ENCODE data around the gene TPM4. TPM values are rescaled to one million over a fixed set of nuclear protein-coding genes. Genes with fewer than 3 reads are reported as not detected.

TPM4 gene
- polyA plus RNA-seq, 4 donors = 135 to 238 (median 159) TPM

GRCh38 chr19:16043156-16043757 lies 33.0 kb upstream of the TPM4 start:
- Histone ChIP-seq H3K9me3 (ENCODE audit: control insufficient read depth in 2 of 2, insufficient read depth in 1 of 2, low read depth in 1 of 2, low read length in 1 of 2) (no peaks in the 10 kb centered on the region), H3K27me3 (ENCODE audit: control insufficient read depth in 3 of 3, insufficient read depth in 3 of 3, low read length in 3 of 3) (no peaks in the 10 kb centered on the region), H3K4me1 (ENCODE audit: control insufficient read depth in 3 of 3, insufficient read depth in 2 of 3, low read depth in 1 of 3, low read length in 2 of 3) (peaks cover 0 to 9% (median 0%) of the 10 kb centered on the region in 3 donors), H3K27ac (ENCODE audit: low read depth in 1 of 3, low read length in 2 of 3) (no peak overlapping the region), H3K36me3 (ENCODE audit: control insufficient read depth in 3 of 3, insufficient read depth in 2 of 3, low read depth in 1 of 3, low read length in 3 of 3) (no peaks in the 10 kb centered on the region), H3K4me3 (ENCODE audit: low read depth in 1 of 3, low read length in 3 of 3) (no peak overlapping the region)
- WGBS, 3 donors = 48 to 57% (median 50%) methylated on average over 2 of the region's 2 CpGs
- no peak for FAIRE-seq
- no peak for DNase-seq

DNA sequence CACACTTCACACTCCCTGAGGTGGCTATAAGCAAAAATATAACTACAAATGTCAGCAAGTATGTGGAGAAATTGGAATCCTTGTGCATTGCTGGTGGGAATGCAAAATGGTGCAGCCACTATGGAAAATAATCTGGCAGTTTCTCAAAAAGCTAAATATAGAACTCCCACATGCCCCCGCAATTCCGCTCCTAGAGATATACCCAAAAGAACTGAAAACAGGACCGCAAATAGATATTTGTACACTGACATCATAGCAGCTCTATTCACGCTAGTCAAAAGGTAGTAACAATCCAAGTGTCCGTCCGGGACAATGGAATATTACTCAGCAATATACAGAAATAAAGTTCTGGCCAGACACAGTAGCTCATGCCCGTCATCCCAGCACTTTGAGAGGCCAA lies 31.5 kb upstream of the TPM4 start:
- Histone ChIP-seq H3K9me3 (ENCODE audit: control insufficient read depth in 2 of 2, insufficient read depth in 1 of 2, low read depth in 1 of 2, low read length in 1 of 2) (no peaks in the 10 kb centered on the region), H3K4me1 (ENCODE audit: control insufficient read depth in 3 of 3, insufficient read depth in 2 of 3, low read depth in 1 of 3, low read length in 2 of 3) (peaks cover 0 to 9% (median 0%) of the 10 kb centered on the region in 3 donors), H3K27me3 (ENCODE audit: control insufficient read depth in 3 of 3, insufficient read depth in 3 of 3, low read length in 3 of 3) (no peaks in the 10 kb centered on the region), H3K27ac (ENCODE audit: low read depth in 1 of 3, low read length in 2 of 3) (no peak overlapping the region), H3K4me3 (ENCODE audit: low read depth in 1 of 3, low read length in 3 of 3) (no peak overlapping the region), H3K36me3 (ENCODE audit: control insufficient read depth in 3 of 3, insufficient read depth in 2 of 3, low read depth in 1 of 3, low read length in 3 of 3) (no peaks in the 10 kb centered on the region)
- DNase-seq (no peak), FAIRE-seq (no peak)
- 84 to 94% (median 88%) methylated on average over 7 of the region's 7 CpGs for WGBS, 3 donors

DNA sequence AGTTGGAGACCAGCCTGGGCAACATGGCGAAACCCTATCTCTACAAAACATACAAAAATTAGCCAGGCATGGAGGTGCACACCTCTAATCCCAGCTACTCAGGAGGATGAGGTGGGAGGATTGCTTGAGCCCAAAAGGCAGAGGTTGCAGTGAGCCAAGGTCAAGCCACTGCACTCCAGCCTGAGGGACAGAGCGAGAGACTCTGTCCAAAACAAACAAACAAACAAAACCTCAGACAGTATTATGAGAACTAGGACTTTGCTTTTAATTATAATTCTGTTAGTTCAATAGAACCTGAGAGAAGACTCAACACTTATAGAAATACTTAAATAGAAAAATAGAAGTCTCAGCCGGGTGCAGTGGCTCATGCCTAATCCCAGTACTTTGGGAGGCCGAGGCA lies 31.1 kb upstream of the TPM4 start:
- H3K9me3 ChIP-seq (ENCODE audit: control insufficient read depth in 2 of 2, insufficient read depth in 1 of 2, low read depth in 1 of 2, low read length in 1 of 2) = no peaks in the 10 kb centered on the region
- 84 to 92% (median 87%) methylated on average over 4 of the region's 4 CpGs for WGBS, 3 donors
- DNase-seq (no peak), FAIRE-seq (no peak)
- H3K4me3 ChIP-seq (ENCODE audit: low read depth in 1 of 3, low read length in 3 of 3) = no peak overlapping the region
- H3K27me3 ChIP-seq (ENCODE audit: control insufficient read depth in 3 of 3, insufficient read depth in 3 of 3, low read length in 3 of 3) = no peaks in the 10 kb centered on the region
- no peaks in the 10 kb centered on the region for H3K36me3 ChIP-seq (ENCODE audit: control insufficient read depth in 3 of 3, insufficient read depth in 2 of 3, low read depth in 1 of 3, low read length in 3 of 3)
- H3K27ac ChIP-seq (ENCODE audit: low read depth in 1 of 3, low read length in 2 of 3) = no peak overlapping the region
- H3K4me1 ChIP-seq (ENCODE audit: control insufficient read depth in 3 of 3, insufficient read depth in 2 of 3, low read depth in 1 of 3, low read length in 2 of 3) = peaks cover 0 to 9% (median 0%) of the 10 kb centered on the region in 3 donors

GRCh38 chr19:16045893-16046292 lies 30.4 kb upstream of the TPM4 start:
- DNase-seq (no peak), FAIRE-seq (no peak)
- no peak overlapping the region for H3K4me3 ChIP-seq (ENCODE audit: low read depth in 1 of 3, low read length in 3 of 3)
- H3K36me3 ChIP-seq (ENCODE audit: control insufficient read depth in 3 of 3, insufficient read depth in 2 of 3, low read depth in 1 of 3, low read length in 3 of 3) = no peaks in the 10 kb centered on the region
- peaks cover 0 to 2% (median 0%) of the 10 kb centered on the region in 3 donors for H3K27me3 ChIP-seq (ENCODE audit: control insufficient read depth in 3 of 3, insufficient read depth in 3 of 3, low read length in 3 of 3)
- 75 to 90% (median 89%) methylated on average over 4 of the region's 4 CpGs for WGBS, 3 donors
- no peak overlapping the region for H3K27ac ChIP-seq (ENCODE audit: low read depth in 1 of 3, low read length in 2 of 3)
- H3K9me3 ChIP-seq (ENCODE audit: control insufficient read depth in 2 of 2, insufficient read depth in 1 of 2, low read depth in 1 of 2, low read length in 1 of 2) = no peaks in the 10 kb centered on the region
- H3K4me1 ChIP-seq (ENCODE audit: control insufficient read depth in 3 of 3, insufficient read depth in 2 of 3, low read depth in 1 of 3, low read length in 2 of 3) = peaks cover 0 to 8% (median 0%) of the 10 kb centered on the region in 3 donors

DNA sequence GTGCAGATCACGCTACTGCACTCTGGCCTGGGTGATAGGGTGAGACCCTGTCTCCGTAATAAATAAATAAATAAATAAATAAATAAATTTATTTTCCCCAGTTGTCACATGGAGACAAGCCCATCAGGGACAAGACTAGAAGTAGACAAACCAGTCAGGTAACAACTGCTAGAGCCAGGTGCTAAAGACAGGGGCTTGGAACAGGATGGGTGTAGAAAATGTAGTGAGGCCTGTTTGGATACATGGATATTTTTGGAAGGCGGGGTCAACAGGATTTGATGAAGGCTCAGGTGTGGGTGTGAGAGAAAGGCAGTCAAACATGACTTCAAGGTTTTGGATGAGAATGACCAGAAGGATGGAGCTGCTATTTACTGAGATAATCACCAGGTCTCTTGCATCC lies 27.7 kb upstream of the TPM4 start:
- no peaks in the 10 kb centered on the region for H3K9me3 ChIP-seq (ENCODE audit: control insufficient read depth in 2 of 2, insufficient read depth in 1 of 2, low read depth in 1 of 2, low read length in 1 of 2)
- H3K27ac ChIP-seq (ENCODE audit: low read depth in 1 of 3, low read length in 2 of 3) = no peak overlapping the region
- no peak for FAIRE-seq
- 69 to 80% (median 75%) methylated on average over 3 of the region's 3 CpGs for WGBS, 3 donors
- no peaks in the 10 kb centered on the region for H3K4me1 ChIP-seq (ENCODE audit: control insufficient read depth in 3 of 3, insufficient read depth in 2 of 3, low read depth in 1 of 3, low read length in 2 of 3)
- H3K4me3 ChIP-seq (ENCODE audit: low read depth in 1 of 3, low read length in 3 of 3) = no peak overlapping the region
- DNase-seq = no peak
- H3K27me3 ChIP-seq (ENCODE audit: control insufficient read depth in 3 of 3, insufficient read depth in 3 of 3, low read length in 3 of 3) = peaks cover 0 to 2% (median 0%) of the 10 kb centered on the region in 3 donors
- no peaks in the 10 kb centered on the region for H3K36me3 ChIP-seq (ENCODE audit: control insufficient read depth in 3 of 3, insufficient read depth in 2 of 3, low read depth in 1 of 3, low read length in 3 of 3)

- H3K9me3 ChIP-seq (ENCODE audit: control insufficient read depth in 2 of 2, insufficient read depth in 1 of 2, low read depth in 1 of 2, low read length in 1 of 2) = peaks cover 0 to 2% of the 10 kb centered on the region in 2 donors
- FAIRE-seq (no peak), DNase-seq (peak in 1 of 2 donors; percentile 39)
- H3K4me3 ChIP-seq (ENCODE audit: low read depth in 1 of 3, low read length in 3 of 3) = no peak overlapping the region
- H3K36me3 ChIP-seq (ENCODE audit: control insufficient read depth in 3 of 3, insufficient read depth in 2 of 3, low read depth in 1 of 3, low read length in 3 of 3) = no peaks in the 10 kb centered on the region
- no peak overlapping the region for H3K27ac ChIP-seq (ENCODE audit: low read depth in 1 of 3, low read length in 2 of 3)
- 40 to 46% (median 40%) methylated on average over 11 of the region's 11 CpGs for WGBS, 3 donors
- peaks cover 0 to 2% (median 0%) of the 10 kb centered on the region in 3 donors for H3K27me3 ChIP-seq (ENCODE audit: control insufficient read depth in 3 of 3, insufficient read depth in 3 of 3, low read length in 3 of 3)
- no peaks in the 10 kb centered on the region for H3K4me1 ChIP-seq (ENCODE audit: control insufficient read depth in 3 of 3, insufficient read depth in 2 of 3, low read depth in 1 of 3, low read length in 2 of 3)
These were observed 24.9 kb upstream of the TPM4 start for GRCh38 chr19:16051254-16052025.

- Histone ChIP-seq H3K27me3 (ENCODE audit: control insufficient read depth in 3 of 3, insufficient read depth in 3 of 3, low read length in 3 of 3) (peaks cover 0 to 2% (median 0%) of the 10 kb centered on the region in 3 donors), H3K36me3 (ENCODE audit: control insufficient read depth in 3 of 3, insufficient read depth in 2 of 3, low read depth in 1 of 3, low read length in 3 of 3) (no peaks in the 10 kb centered on the region), H3K4me3 (ENCODE audit: low read depth in 1 of 3, low read length in 3 of 3) (no peak overlapping the region), H3K4me1 (ENCODE audit: control insufficient read depth in 3 of 3, insufficient read depth in 2 of 3, low read depth in 1 of 3, low read length in 2 of 3) (no peaks in the 10 kb centered on the region), H3K9me3 (ENCODE audit: control insufficient read depth in 2 of 2, insufficient read depth in 1 of 2, low read depth in 1 of 2, low read length in 1 of 2) (peaks cover 0 to 2% of the 10 kb centered on the region in 2 donors), H3K27ac (ENCODE audit: low read depth in 1 of 3, low read length in 2 of 3) (no peak overlapping the region)
- FAIRE-seq (no peak), DNase-seq (no peak)
- WGBS, 3 donors = 70 to 86% (median 82%) methylated on average over 7 of the region's 7 CpGs
These were observed 23.9 kb upstream of the TPM4 start for GRCh38 chr19:16052353-16052752.

DNA sequence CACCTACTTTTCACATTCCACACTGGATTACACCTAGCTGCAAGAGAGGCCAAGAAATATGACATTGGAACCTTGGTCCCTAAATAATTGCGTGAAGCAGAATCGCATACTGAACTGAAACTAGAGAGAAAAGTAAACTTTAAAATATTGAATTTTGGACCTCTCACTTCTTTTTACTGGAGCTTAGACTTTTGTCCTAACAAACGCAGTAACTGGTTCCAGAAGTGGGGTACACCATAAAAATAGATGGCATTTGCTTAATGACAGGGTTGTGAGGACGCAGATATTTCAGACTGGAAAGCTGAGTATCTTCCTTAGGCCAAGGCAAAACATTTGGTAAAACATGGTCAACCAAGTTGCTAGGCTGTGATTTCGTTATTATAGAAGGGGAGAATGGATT lies 19.2 kb upstream of the TPM4 start:
- FAIRE-seq (no peak), DNase-seq (no peak)
- WGBS, 3 donors = 38 to 48% (median 46%) methylated on average over 5 of the region's 5 CpGs
- Histone ChIP-seq H3K9me3 (ENCODE audit: control insufficient read depth in 2 of 2, insufficient read depth in 1 of 2, low read depth in 1 of 2, low read length in 1 of 2) (peaks cover 0 to 14% of the 10 kb centered on the region in 2 donors), H3K27me3 (ENCODE audit: control insufficient read depth in 3 of 3, insufficient read depth in 3 of 3, low read length in 3 of 3) (no peaks in the 10 kb centered on the region), H3K36me3 (ENCODE audit: control insufficient read depth in 3 of 3, insufficient read depth in 2 of 3, low read depth in 1 of 3, low read length in 3 of 3) (no peaks in the 10 kb centered on the region), H3K4me1 (ENCODE audit: control insufficient read depth in 3 of 3, insufficient read depth in 2 of 3, low read depth in 1 of 3, low read length in 2 of 3) (no peaks in the 10 kb centered on the region), H3K4me3 (ENCODE audit: low read depth in 1 of 3, low read length in 3 of 3) (no peak overlapping the region), H3K27ac (ENCODE audit: low read depth in 1 of 3, low read length in 2 of 3) (no peak overlapping the region)

Data from small intestine (tissue), 7 donors.